Measurements from ENCODE around the gene CD80. TPM values are rescaled to one million over a fixed set of nuclear protein-coding genes. Genes with fewer than 3 reads are reported as not detected.

CD80 gene
- total RNA-seq, 1 donor from 2014 or later = not detected

GRCh38 chr3:119551598-119551997, 7.8 kb downstream of the CD80 start:
- Histone ChIP-seq H3K4me3 (ENCODE audit: low read depth, low read length) (no peak overlapping the region), H3K27me3 (ENCODE audit: control insufficient read depth, insufficient read depth, low read length) (peaks cover 3% of the 10 kb centered on the region), H3K36me3 (ENCODE audit: control insufficient read depth, insufficient read depth, low read length) (no peaks in the 10 kb centered on the region)
- TF ChIP-seq CTCF (IDR thresholded peaks at IDR 0.05; ENCODE audit: insufficient read depth, low read length, severe bottlenecking) = no peak
- no peak for DNase-seq (ENCODE audit: low read depth)
- FAIRE-seq = no peak

- H3K4me3 ChIP-seq (ENCODE audit: low read depth, low read length) = no peak overlapping the region
- FAIRE-seq = no peak
- DNase-seq (ENCODE audit: low read depth) = no peak
- H3K27me3 ChIP-seq (ENCODE audit: control insufficient read depth, insufficient read depth, low read length) = no peaks in the 10 kb centered on the region
- H3K36me3 ChIP-seq (ENCODE audit: control insufficient read depth, insufficient read depth, low read length) = no peaks in the 10 kb centered on the region
- no peak for TF ChIP-seq CTCF (IDR thresholded peaks at IDR 0.05; ENCODE audit: insufficient read depth, low read length, severe bottlenecking)
Observed at GRCh38 chr3:119550192-119550910, 9.1 kb downstream of the CD80 start.

GRCh38 chr3:119548341-119548740, 11.1 kb downstream of the CD80 start:
- Histone ChIP-seq H3K36me3 (ENCODE audit: control insufficient read depth, insufficient read depth, low read length) (no peaks in the 10 kb centered on the region), H3K4me3 (ENCODE audit: low read depth, low read length) (no peak overlapping the region), H3K27me3 (ENCODE audit: control insufficient read depth, insufficient read depth, low read length) (no peaks in the 10 kb centered on the region)
- no peak for TF ChIP-seq CTCF (IDR thresholded peaks at IDR 0.05; ENCODE audit: insufficient read depth, low read length, severe bottlenecking)
- FAIRE-seq (no peak), DNase-seq (ENCODE audit: low read depth) (no peak)

- no peaks in the 10 kb centered on the region for H3K27me3 ChIP-seq (ENCODE audit: control insufficient read depth, insufficient read depth, low read length)
- DNase-seq (ENCODE audit: low read depth) (no peak), FAIRE-seq (no peak)
- no peaks in the 10 kb centered on the region for H3K36me3 ChIP-seq (ENCODE audit: control insufficient read depth, insufficient read depth, low read length)
- H3K4me3 ChIP-seq (ENCODE audit: low read depth, low read length) = no peak overlapping the region
- no peak for TF ChIP-seq CTCF (IDR thresholded peaks at IDR 0.05; ENCODE audit: insufficient read depth, low read length, severe bottlenecking)
Observed at GRCh38 chr3:119547227-119547626, 12.2 kb downstream of the CD80 start.

- TF ChIP-seq CTCF (IDR thresholded peaks at IDR 0.05; ENCODE audit: insufficient read depth, low read length, severe bottlenecking) = no peak
- FAIRE-seq = no peak
- DNase-seq (ENCODE audit: low read depth) = no peak
- Histone ChIP-seq H3K36me3 (ENCODE audit: control insufficient read depth, insufficient read depth, low read length) (no peaks in the 10 kb centered on the region), H3K27me3 (ENCODE audit: control insufficient read depth, insufficient read depth, low read length) (no peaks in the 10 kb centered on the region), H3K4me3 (ENCODE audit: low read depth, low read length) (no peak overlapping the region)
Observed at GRCh38 chr3:119543147-119543546, 16.3 kb downstream of the CD80 start.
